Pancreas (tissue), 10 donors: ENCODE measurements around the gene CPXM2. TPM values are rescaled to one million over a fixed set of nuclear protein-coding genes. Genes with fewer than 3 reads are reported as not detected.
A peak's percentile ranks its signal among the peaks of the same experiment; 100 is the strongest.

Experiments used
- ATAC-seq, 4 donors: fragments of 200-7000 bp; cut with Tn5 transposase; one replicate each; pipeline versions ENCODE4 v1.8.0 to v1.9.1; 2020; ENCODE audit warnings: mild to moderate bottlenecking in 4 of 4, moderate library complexity in 4 of 4
- DNase-seq, 6 donors: peaks; one replicate each; pipeline ENCODE4 v3.0.0-alpha.2; 2020
- FAIRE-seq: peaks from 2 replicates; lab custom pipeline; 2012; peaks lifted over from hg19 to GRCh38; lab: Jason Lieb, UNC
- H3K27ac ChIP-seq, 4 donors: fragments of 200-600 bp; sonication (generic); 1 replicate in 3 of 4; 2 replicates in 1 of 4; pipeline versions ENCODE4 v1.5.0 to v1.8.0; 2020
- H3K27me3 ChIP-seq, 4 donors: fragments of 200-600 bp; one replicate each; pipeline ENCODE4 v1.8.0; 2021
- H3K36me3 ChIP-seq, 3 donors: fragments of 200-600 bp; sonication (generic) in 1 of 3; one replicate each; pipeline versions ENCODE4 v1.5.0 to v1.8.0; 2020 to 2021
- H3K4me1 ChIP-seq, 3 donors: fragments of 200-600 bp; one replicate each; pipeline ENCODE4 v1.8.0; 2021
- H3K4me3 ChIP-seq, 4 donors: fragments of 200-600 bp; sonication (generic) in 2 of 4; one replicate each; pipeline versions ENCODE4 v1.5.0 to v1.8.0; 2020 to 2021
- H3K9me3 ChIP-seq, 4 donors: fragments of 200-600 bp; one replicate each; pipeline ENCODE4 v1.8.0; 2021
- WGBS, 2 donors: extraction: QIAGEN DNeasy Blood & Tissue Kit; methylation state at CpG; one replicate each; pipeline ENCODE4 v1.1.7; 2013; 5-methylcytosine and 5-hydroxymethylcytosine counted together
- intact Hi-C, 3 donors: fragments of 100-400 bp; cut with DNase I; formaldehyde crosslinking; loops; one replicate each; pipeline versions ENCODE4 v1.11.1 to v1.14.2; 2022
- polyA plus RNA-seq, 2 donors: library from polyadenylated mRNA; stranded (reverse); fragments of 200-250 nt; gene quantifications; one replicate each; pipeline ENCODE4 v1.2.3, GENCODE V29; 2013
- total RNA-seq, 6 donors: library from RNA; stranded (reverse); fragmentation: NEBNext Ultra II Directional in 4 of 6; extraction: Animal tissue kit (Norgen Biotek cat#: 25700) in 4 of 6; gene quantifications; one replicate each; pipeline versions ENCODE4 v1.2.1 to v1.2.4, GENCODE V29; 2021 to 2023
- TF ChIP-seq, protein P1 (sequence below), 4 donors: fragments of 200-600 bp; sonication (generic) in 3 of 4; IDR thresholded peaks; one replicate each; pipeline versions ENCODE4 v1.5.0 to v1.8.0; 2021; ENCODE audit warnings: antibody characterized with exemption in 4 of 4
- donor health status: healthy with polysubstance abuse.
- donor health status: DM: no; HTN: no; CAD: no; lungs with moderate emphysema.
- donor health status: DM: no; HTN: no; CAD: no.
- donor health status: control.
- donor health status: control.
- donor health status: Bipolar disorder and iron deficiency.
- donor health status: DM: yes; HTN: yes; CAD: no.
- donor health status: DM: no; HTN: no; CAD: no.
- donor health status: DM: no; HTN: no; CAD: no.
- donor health status: DM: yes; HTN: yes; CAD: no.

Gene CPXM2
- total and polyA plus RNA-seq, 8 donors = 0.46 to 3.9 (median 1.2) TPM

DNA sequence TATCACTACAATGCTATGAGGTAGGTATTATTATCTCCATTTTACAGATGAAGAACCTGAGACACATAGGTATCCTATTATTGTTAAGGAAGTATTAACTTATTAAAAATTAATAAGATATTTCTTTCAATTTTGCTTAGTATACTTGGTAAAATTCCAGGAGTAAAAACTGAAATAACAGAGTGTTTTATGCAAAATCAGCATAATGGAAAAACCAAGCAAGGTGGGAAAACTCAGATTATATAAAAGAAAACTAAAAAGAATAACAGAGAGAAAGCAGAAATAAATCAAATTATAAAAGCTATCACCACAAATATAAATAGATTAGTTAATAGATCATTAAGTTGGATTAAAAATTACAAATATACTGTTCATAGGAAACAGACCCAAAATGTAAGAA is 82.0 kb downstream of the CPXM2 start:
- peaks cover 0 to 12% (median 2%) of the 10 kb centered on the region in 4 donors for H3K27me3 ChIP-seq
- H3K27ac ChIP-seq = no peak overlapping the region
- H3K36me3 ChIP-seq = no peaks in the 10 kb centered on the region
- no peaks in the 10 kb centered on the region for H3K4me1 ChIP-seq
- no peak overlapping the region for H3K4me3 ChIP-seq
- intact Hi-C loops = no loop called here
- ATAC-seq = no peak
- DNase-seq = no peak
- peak; percentile 56 for FAIRE-seq
- TF ChIP-seq, protein P1, sequence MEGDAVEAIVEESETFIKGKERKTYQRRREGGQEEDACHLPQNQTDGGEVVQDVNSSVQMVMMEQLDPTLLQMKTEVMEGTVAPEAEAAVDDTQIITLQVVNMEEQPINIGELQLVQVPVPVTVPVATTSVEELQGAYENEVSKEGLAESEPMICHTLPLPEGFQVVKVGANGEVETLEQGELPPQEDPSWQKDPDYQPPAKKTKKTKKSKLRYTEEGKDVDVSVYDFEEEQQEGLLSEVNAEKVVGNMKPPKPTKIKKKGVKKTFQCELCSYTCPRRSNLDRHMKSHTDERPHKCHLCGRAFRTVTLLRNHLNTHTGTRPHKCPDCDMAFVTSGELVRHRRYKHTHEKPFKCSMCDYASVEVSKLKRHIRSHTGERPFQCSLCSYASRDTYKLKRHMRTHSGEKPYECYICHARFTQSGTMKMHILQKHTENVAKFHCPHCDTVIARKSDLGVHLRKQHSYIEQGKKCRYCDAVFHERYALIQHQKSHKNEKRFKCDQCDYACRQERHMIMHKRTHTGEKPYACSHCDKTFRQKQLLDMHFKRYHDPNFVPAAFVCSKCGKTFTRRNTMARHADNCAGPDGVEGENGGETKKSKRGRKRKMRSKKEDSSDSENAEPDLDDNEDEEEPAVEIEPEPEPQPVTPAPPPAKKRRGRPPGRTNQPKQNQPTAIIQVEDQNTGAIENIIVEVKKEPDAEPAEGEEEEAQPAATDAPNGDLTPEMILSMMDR (IDR thresholded peaks at IDR 0.05) = no peak
- H3K9me3 ChIP-seq = no peaks in the 10 kb centered on the region

DNA sequence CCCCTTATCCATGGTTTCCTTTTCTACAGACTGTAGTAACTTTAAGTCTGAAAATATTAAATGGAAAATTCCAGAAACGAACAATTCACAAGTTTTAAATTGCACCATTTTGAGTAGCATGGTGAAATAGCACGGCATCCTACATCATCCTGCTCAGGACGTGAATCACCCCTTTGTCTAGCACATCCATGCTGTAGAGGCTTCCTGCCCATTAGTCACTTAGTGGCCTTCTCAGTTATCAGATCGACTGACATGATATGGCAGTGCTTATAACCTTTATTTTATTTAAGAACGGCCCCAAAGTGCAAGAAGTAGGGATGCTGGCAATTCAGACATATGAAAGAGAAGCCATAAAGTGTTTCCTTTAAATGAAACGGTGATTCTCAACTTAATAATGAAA is 82.7 kb downstream of the CPXM2 start:
- H3K36me3 ChIP-seq = no peaks in the 10 kb centered on the region
- no peak overlapping the region for H3K27ac ChIP-seq
- TF ChIP-seq, protein P1 (IDR thresholded peaks at IDR 0.05) = no peak
- H3K4me1 ChIP-seq = no peaks in the 10 kb centered on the region
- no peak overlapping the region for H3K4me3 ChIP-seq
- H3K9me3 ChIP-seq = no peaks in the 10 kb centered on the region
- DNase-seq = no peak
- no peak for ATAC-seq
- intact Hi-C loops = no loop called here
- peaks cover 0 to 18% (median 2%) of the 10 kb centered on the region in 4 donors for H3K27me3 ChIP-seq
- 42 to 45% methylated on average over 6 of the region's 6 CpGs for WGBS, 2 donors
- FAIRE-seq = no peak

DNA sequence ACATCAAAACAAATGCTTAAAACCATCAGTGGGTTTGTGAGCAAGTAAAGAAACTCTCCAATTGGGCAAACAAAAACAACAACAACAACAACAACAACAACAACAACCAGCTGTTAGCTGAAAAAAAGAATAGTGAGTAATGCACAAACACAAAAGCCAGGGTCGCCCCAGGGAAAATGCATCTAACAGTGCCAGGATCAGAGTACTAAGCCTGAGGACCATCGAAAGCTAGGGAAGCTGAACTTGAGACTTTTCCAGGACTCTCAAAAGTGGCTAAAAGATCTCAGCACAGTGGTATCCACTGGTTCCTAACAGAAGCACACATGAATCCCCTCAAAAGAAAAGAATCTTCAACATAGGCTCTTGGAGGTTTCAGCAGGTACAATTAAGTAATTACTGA is 83.3 kb downstream of the CPXM2 start:
- ATAC-seq = no peak
- no peak overlapping the region for H3K27ac ChIP-seq
- H3K36me3 ChIP-seq = no peaks in the 10 kb centered on the region
- FAIRE-seq = no peak
- no peaks in the 10 kb centered on the region for H3K4me1 ChIP-seq
- peaks cover 0 to 19% (median 2%) of the 10 kb centered on the region in 4 donors for H3K27me3 ChIP-seq
- TF ChIP-seq, protein P1 (IDR thresholded peaks at IDR 0.05) = no peak
- no peak overlapping the region for H3K4me3 ChIP-seq
- H3K9me3 ChIP-seq = no peaks in the 10 kb centered on the region
- intact Hi-C loops = no loop called here
- no peak for DNase-seq
- 61 to 63% methylated on average over 2 of the region's 2 CpGs for WGBS, 2 donors

DNA sequence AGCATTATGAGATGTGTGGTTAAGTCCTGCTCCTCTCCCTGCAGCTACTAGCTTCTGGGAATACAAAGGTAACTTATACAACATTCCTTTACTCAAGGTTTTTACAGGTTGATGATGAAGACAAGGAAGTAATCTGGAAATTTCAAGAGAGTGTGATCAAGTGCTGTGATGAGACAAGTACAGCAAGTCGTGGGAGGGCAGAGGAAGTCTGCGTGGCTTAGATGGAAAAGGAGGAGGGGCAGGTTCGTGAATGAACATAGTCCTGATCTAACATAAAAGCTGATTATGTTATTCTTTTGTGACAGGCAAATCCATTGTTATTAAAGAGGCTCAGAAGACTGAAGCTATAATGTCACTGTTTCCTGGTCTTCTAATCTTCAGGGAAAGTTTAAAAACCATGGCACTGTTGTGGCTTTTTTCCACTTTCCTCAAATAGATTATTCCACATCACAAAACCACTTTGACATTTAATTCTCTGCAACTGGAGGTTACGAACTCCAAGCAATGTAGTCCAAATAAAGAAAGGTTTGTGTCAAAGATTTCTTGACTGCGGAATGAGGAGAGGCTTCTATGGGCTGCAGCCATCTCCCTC is 84.1 kb downstream of the CPXM2 start:
- intact Hi-C loops = no loop called here
- no peak for DNase-seq
- H3K36me3 ChIP-seq = no peaks in the 10 kb centered on the region

DNA sequence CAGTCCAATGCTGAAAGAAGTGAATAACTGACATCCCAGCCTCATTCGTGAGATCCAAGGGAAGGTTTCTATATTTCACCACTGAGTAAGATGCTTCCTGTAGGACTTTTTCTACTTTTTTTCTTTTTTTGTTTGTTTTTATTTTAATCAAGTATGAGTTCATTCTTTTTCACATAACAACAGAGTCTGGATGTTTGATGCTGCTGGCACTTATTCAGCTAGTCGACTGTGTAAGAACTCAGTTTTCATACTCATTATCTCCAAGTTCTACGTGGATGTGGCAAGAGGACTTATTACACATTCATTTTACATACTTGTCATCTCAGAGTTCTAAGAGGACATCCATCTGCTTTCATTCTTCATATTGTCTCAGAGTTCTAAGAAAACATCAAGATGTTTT is 86.9 kb downstream of the CPXM2 start:
- TF ChIP-seq, protein P1 (IDR thresholded peaks at IDR 0.05) = no peak
- no peak for FAIRE-seq
- 42 to 54% methylated on average over 3 of the region's 3 CpGs for WGBS, 2 donors

More for the DNA sequence above, 84.1 kb downstream of the CPXM2 start:
- Histone ChIP-seq H3K9me3 (no peaks in the 10 kb centered on the region), H3K4me3 (no peak overlapping the region), H3K4me1 (no peaks in the 10 kb centered on the region), H3K27ac (no peak overlapping the region), H3K27me3 (peaks cover 0 to 19% (median 2%) of the 10 kb centered on the region in 4 donors)
- no peak for FAIRE-seq
- WGBS, 2 donors = 26 to 35% methylated on average over 5 of the region's 5 CpGs
- TF ChIP-seq, protein P1 (IDR thresholded peaks at IDR 0.05) = no peak
- ATAC-seq = no peak

More for the DNA sequence above, 86.9 kb downstream of the CPXM2 start:
- Histone ChIP-seq H3K27me3 (peaks cover 0 to 15% (median 0%) of the 10 kb centered on the region in 4 donors), H3K9me3 (no peaks in the 10 kb centered on the region), H3K4me3 (no peak overlapping the region), H3K4me1 (no peaks in the 10 kb centered on the region), H3K36me3 (no peaks in the 10 kb centered on the region), H3K27ac (no peak overlapping the region)
- intact Hi-C loops = no loop called here
- DNase-seq (no peak), ATAC-seq (no peak)
